ENCODE data around the gene RPS6KA2. TPM values are rescaled to one million over a fixed set of nuclear protein-coding genes. Genes with fewer than 3 reads are reported as not detected.

RPS6KA2 gene
- total RNA-seq, 1 donor from 2014 or later = 33.7 TPM

DNA sequence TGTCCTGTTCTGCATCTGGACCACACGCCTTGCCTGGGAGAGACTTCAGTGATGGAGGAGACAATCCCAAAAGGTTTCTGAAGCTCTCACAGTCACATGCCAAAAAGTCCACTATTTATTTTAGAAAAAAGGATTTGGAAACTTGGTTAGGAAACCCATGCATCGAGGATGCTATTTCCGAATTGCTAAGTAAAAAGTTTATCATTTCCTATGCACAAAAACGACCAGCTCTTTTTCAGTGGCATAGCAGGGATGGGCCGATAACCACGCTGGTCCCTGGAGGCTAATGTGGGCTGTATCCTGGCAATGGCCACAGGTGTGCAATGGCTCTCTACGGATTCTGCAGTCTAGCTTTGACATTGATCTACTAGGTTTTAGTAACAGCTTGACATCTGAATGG lies 74.5 kb downstream of the RPS6KA2 start:
- DNase-seq (ENCODE audit: low read depth, low spot score) = no peak
- H3K4me1 Mint-ChIP-seq = peaks cover 49% of the 10 kb centered on the region
- H3K36me3 Mint-ChIP-seq (ENCODE audit: low read depth) = peaks cover 15% of the 10 kb centered on the region
- H3K4me3 Mint-ChIP-seq = no peak overlapping the region
- no peaks in the 10 kb centered on the region for H3K27me3 Mint-ChIP-seq (ENCODE audit: low read depth)
- H3K27ac Mint-ChIP-seq (ENCODE audit: unreplicated experiment) = no peak overlapping the region
- TF ChIP-seq, protein P1, sequence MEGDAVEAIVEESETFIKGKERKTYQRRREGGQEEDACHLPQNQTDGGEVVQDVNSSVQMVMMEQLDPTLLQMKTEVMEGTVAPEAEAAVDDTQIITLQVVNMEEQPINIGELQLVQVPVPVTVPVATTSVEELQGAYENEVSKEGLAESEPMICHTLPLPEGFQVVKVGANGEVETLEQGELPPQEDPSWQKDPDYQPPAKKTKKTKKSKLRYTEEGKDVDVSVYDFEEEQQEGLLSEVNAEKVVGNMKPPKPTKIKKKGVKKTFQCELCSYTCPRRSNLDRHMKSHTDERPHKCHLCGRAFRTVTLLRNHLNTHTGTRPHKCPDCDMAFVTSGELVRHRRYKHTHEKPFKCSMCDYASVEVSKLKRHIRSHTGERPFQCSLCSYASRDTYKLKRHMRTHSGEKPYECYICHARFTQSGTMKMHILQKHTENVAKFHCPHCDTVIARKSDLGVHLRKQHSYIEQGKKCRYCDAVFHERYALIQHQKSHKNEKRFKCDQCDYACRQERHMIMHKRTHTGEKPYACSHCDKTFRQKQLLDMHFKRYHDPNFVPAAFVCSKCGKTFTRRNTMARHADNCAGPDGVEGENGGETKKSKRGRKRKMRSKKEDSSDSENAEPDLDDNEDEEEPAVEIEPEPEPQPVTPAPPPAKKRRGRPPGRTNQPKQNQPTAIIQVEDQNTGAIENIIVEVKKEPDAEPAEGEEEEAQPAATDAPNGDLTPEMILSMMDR (conservative IDR thresholded peaks at IDR 0.05) = no peak
- peaks cover 6% of the 10 kb centered on the region for H3K9me3 Mint-ChIP-seq

DNA sequence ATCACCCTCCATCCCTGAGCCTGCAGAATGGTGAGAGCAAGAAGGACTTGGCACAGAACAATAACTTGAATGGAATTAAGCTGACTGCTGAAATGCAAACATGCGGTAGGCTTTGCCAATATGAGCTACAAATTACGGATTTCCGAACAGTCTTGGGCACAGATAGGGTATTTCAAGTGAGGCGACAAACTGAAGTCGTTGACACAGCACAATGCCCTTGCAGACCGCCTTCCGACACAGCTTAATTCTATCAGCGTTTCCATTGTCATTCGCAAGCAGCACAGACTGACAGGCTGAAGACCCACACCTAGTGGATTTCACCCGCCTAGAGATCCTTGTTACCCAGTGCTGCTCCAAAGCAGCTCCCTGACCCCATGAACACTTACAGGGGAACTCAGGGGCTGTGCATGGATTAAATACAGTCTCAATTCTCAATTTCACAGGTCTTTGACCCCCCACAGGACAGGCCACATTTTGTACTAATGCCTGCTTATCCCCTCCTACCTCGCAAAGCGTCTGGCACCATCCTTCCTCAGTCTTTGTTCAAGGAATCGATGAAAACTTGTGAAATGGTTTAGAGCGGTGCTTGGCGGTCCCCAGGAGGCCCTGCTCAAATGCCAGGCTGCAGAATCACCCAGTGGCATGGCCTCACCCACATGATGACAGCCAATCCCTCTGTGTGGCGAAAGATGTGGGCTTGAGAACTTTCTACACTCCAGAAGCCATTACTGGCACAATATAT lies 75.1 kb downstream of the RPS6KA2 start:
- TF ChIP-seq, protein P1 (conservative IDR thresholded peaks at IDR 0.05) = no peak
- Mint-ChIP-seq H3K36me3 (ENCODE audit: low read depth) (peaks cover 15% of the 10 kb centered on the region), H3K4me1 (peaks cover 49% of the 10 kb centered on the region), H3K27me3 (ENCODE audit: low read depth) (no peaks in the 10 kb centered on the region), H3K27ac (ENCODE audit: unreplicated experiment) (no peak overlapping the region), H3K9me3 (peaks cover 6% of the 10 kb centered on the region), H3K4me3 (no peak overlapping the region)
- no peak for DNase-seq (ENCODE audit: low read depth, low spot score)

DNA sequence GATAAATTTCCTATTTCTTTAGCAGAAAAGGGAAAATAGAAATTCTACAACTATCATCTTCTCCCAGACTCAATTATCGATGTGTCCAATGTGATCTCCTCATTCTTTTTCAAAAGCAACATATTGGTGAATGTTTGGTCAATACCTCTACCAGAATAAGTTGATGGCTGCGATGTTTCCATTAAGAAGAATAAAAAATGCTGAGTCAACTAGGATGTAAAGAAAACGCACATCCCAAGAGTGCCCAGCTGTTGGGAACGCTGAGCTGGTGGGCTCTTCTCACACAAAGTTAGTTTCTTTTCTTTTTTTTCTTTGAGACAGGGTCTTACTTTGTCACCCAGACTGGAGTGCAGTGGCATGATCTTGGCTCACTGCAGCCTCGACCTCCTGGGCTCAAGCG lies 80.4 kb downstream of the RPS6KA2 start:
- TF ChIP-seq, protein P1 (conservative IDR thresholded peaks at IDR 0.05) = no peak
- Mint-ChIP-seq H3K4me3 (no peak overlapping the region), H3K27ac (ENCODE audit: unreplicated experiment) (no peak overlapping the region)

DNA sequence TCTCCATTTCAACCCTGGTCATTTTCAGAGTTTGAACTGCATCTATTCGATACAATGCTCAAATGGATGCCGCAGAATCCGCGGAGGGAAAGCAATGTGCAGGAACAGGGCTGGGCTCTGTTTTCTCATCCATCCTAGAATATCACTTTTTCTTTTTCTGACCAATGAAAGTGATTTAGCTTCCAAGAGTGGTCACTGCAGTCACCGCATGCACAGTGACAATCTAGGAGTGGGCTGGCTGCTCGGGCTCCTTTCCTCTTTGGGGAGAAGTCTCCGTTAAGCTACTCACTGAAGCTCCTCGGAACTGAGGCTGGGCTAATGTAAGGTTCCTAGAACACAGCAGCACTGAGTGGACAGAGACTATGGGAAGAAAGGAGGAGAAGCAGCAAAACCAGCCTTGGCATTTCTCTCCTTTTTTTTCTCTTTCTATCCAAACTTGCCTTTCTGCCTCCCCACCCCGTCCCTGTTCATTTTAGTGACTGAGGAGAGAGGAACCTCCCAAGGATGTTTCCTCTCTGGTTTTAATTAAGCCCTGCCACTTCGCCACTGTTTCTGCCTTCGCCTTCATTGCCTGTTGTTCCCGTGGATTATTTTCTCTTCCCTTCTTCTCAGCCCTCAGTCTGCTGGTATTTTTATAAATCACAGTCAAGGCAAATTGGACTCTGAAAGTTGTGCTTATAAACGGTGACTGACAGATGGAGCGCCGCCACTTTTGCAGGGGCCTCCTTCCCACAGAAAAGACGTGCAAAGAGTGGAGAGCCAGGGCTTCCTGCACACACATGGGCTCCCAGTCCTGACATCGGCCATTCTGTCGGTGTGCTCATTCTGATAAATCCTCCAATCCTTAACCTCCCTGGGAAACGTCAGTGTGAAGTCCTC lies 81.7 kb downstream of the RPS6KA2 start:
- H3K4me1 Mint-ChIP-seq = peaks cover 33% of the 10 kb centered on the region
- no peaks in the 10 kb centered on the region for H3K27me3 Mint-ChIP-seq (ENCODE audit: low read depth)
- H3K9me3 Mint-ChIP-seq = peaks cover 2% of the 10 kb centered on the region
- H3K4me3 Mint-ChIP-seq = no peak overlapping the region
- no peak for DNase-seq (ENCODE audit: low read depth, low spot score)
- TF ChIP-seq, protein P1 (conservative IDR thresholded peaks at IDR 0.05) = no peak
- H3K27ac Mint-ChIP-seq (ENCODE audit: unreplicated experiment) = no peak overlapping the region
- peaks cover 28% of the 10 kb centered on the region for H3K36me3 Mint-ChIP-seq (ENCODE audit: low read depth)

More for the DNA sequence above, 80.4 kb downstream of the RPS6KA2 start:
- H3K9me3 Mint-ChIP-seq = peaks cover 2% of the 10 kb centered on the region
- DNase-seq (ENCODE audit: low read depth, low spot score) = no peak
- peaks cover 23% of the 10 kb centered on the region for H3K36me3 Mint-ChIP-seq (ENCODE audit: low read depth)
- no peaks in the 10 kb centered on the region for H3K27me3 Mint-ChIP-seq (ENCODE audit: low read depth)
- H3K4me1 Mint-ChIP-seq = peaks cover 26% of the 10 kb centered on the region

DNA sequence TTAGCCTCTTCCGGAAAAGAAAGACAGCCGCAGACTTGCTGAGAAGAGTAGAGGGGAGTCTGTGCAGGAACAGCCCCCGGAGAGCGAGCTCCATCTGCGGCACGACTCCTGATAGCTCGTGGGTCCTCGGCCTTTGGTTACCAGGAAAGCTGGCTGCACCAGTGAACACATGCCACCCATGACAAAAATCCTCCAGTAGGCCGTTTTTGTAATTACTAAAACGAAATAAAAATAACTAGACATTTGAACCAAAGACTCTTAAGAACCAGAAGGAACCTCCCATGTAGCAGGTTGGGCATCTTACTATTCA lies 82.8 kb downstream of the RPS6KA2 start:
- no peak for DNase-seq (ENCODE audit: low read depth, low spot score)
- Mint-ChIP-seq H3K27me3 (ENCODE audit: low read depth) (no peaks in the 10 kb centered on the region), H3K27ac (ENCODE audit: unreplicated experiment) (no peak overlapping the region), H3K4me3 (no peak overlapping the region), H3K9me3 (peaks cover 2% of the 10 kb centered on the region), H3K4me1 (peaks cover 45% of the 10 kb centered on the region), H3K36me3 (ENCODE audit: low read depth) (peaks cover 24% of the 10 kb centered on the region)
- TF ChIP-seq, protein P1 (conservative IDR thresholded peaks at IDR 0.05) = no peak

Measured in neural crest cell (in vitro differentiated cells).